Measurements from ENCODE around the gene ZNF385D.
A peak's percentile ranks its signal among the peaks of the same experiment; 100 is the strongest.

Gene ZNF385D, protein sequence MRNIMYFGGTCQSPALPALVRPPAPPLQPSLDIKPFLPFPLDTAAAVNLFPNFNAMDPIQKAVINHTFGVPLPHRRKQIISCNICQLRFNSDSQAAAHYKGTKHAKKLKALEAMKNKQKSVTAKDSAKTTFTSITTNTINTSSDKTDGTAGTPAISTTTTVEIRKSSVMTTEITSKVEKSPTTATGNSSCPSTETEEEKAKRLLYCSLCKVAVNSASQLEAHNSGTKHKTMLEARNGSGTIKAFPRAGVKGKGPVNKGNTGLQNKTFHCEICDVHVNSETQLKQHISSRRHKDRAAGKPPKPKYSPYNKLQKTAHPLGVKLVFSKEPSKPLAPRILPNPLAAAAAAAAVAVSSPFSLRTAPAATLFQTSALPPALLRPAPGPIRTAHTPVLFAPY

GRCh38 chr3:21750831-21751391 lies at the start of gene ZNF385D:
Gene ZNF385D, minus strand, starts transcription at chr3:21751210. Its CDS starts 294 bp downstream, at chr3:21750916.
- H3K36me3 ChIP-seq (ENCODE audit: insufficient read depth, low read length), result no peaks in the 10 kb centered on the region
- H3K4me1 ChIP-seq (ENCODE audit: insufficient read depth, low read length), result peaks cover 3% of the 10 kb centered on the region; the same call in 1 of the 2 replicates
- H3K9me3 ChIP-seq (ENCODE audit: control insufficient read depth, insufficient read depth, low read length), result no peaks in the 10 kb centered on the region
- H3K9ac ChIP-seq (ENCODE audit: low read depth, low read length), result peak within 1 kb of the TSS; percentile 64

GRCh38 chr3:21798356-21799088 lies 47.5 kb upstream of the ZNF385D start:
- no peaks in the 10 kb centered on the region for H3K36me3 ChIP-seq (ENCODE audit: insufficient read depth, low read length)
- no peak overlapping the region for H3K9ac ChIP-seq (ENCODE audit: low read depth, low read length)
- H3K9me3 ChIP-seq (ENCODE audit: control insufficient read depth, insufficient read depth, low read length), result no peaks in the 10 kb centered on the region
- H3K4me1 ChIP-seq (ENCODE audit: insufficient read depth, low read length), result no peaks in the 10 kb centered on the region

- Histone ChIP-seq H3K36me3 (ENCODE audit: insufficient read depth, low read length) (no peaks in the 10 kb centered on the region), H3K4me1 (ENCODE audit: insufficient read depth, low read length) (no peaks in the 10 kb centered on the region; the same call in 1 of the 2 replicates), H3K9me3 (ENCODE audit: control insufficient read depth, insufficient read depth, low read length) (no peaks in the 10 kb centered on the region), H3K9ac (ENCODE audit: low read depth, low read length) (no peak overlapping the region)
These were observed 44.9 kb upstream of the ZNF385D start for GRCh38 chr3:21795921-21796320.

DNA sequence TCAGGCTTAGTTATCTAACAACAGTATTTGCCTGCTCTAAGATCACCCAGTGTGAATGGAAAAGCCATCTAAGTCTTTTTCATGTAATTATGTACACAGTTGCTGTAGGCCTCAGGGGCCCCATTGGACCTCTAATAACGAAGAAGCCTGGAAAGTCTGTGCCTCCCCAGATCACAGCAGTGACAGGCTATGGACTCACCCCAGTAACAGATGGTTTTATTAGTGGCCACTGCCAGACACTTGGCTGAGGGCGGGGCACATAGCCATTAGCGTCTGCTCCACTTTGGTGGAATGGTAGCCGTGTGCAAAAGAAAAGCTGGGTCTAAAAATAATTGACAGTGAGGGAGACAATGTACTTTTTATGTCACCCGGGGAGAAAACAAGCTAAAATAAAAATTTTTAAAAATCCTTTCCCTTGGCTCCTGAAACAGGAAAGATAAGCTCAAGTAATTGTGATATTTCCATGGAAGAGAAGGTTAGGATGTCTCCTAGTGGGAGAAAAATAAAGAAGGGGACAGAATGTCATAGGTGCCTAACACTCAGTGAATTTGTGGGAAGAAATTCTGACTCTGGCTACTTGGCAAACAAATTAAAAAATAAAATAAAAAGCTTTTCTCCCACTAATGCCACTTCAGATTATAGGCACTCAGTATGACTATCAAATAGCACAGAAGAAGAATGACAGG lies 44.3 kb upstream of the ZNF385D start:
- no peaks in the 10 kb centered on the region for H3K9me3 ChIP-seq (ENCODE audit: control insufficient read depth, insufficient read depth, low read length)
- no peaks in the 10 kb centered on the region; the same call in 1 of the 2 replicates for H3K4me1 ChIP-seq (ENCODE audit: insufficient read depth, low read length)
- no peak overlapping the region for H3K9ac ChIP-seq (ENCODE audit: low read depth, low read length)
- no peaks in the 10 kb centered on the region for H3K36me3 ChIP-seq (ENCODE audit: insufficient read depth, low read length)

DNA sequence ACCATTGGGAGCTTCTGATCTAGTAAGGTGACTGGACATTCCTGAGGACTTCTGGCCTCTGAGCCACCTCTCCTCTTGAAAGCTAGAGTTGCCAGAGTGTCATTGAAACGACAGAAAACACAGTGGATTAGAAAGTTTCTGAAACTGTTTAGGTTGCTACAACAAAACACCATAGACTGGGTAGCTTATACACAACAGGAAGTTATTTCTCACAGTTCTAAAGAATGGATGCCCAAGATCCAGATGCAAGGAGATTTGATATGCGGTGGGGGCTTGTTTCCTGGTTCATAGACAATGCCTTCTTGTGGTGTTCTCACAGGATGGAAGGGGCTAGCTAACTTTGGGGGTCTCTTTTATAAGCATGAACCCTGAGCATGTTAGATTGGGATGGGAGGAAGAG lies 43.3 kb upstream of the ZNF385D start:
- no peaks in the 10 kb centered on the region; the same call in 1 of the 2 replicates for H3K4me1 ChIP-seq (ENCODE audit: insufficient read depth, low read length)
- no peaks in the 10 kb centered on the region for H3K36me3 ChIP-seq (ENCODE audit: insufficient read depth, low read length)
- H3K9me3 ChIP-seq (ENCODE audit: control insufficient read depth, insufficient read depth, low read length), result no peaks in the 10 kb centered on the region

GRCh38 chr3:21792176-21792575 lies 41.2 kb upstream of the ZNF385D start:
- H3K4me1 ChIP-seq (ENCODE audit: insufficient read depth, low read length), result no peaks in the 10 kb centered on the region; the same call in 1 of the 2 replicates
- no peaks in the 10 kb centered on the region for H3K36me3 ChIP-seq (ENCODE audit: insufficient read depth, low read length)
- H3K9me3 ChIP-seq (ENCODE audit: control insufficient read depth, insufficient read depth, low read length), result no peaks in the 10 kb centered on the region
- no peak overlapping the region for H3K9ac ChIP-seq (ENCODE audit: low read depth, low read length)

More for the DNA sequence above, 43.3 kb upstream of the ZNF385D start:
- H3K9ac ChIP-seq (ENCODE audit: low read depth, low read length), result no peak overlapping the region

- no peaks in the 10 kb centered on the region for H3K9me3 ChIP-seq (ENCODE audit: control insufficient read depth, insufficient read depth, low read length)
- H3K36me3 ChIP-seq (ENCODE audit: insufficient read depth, low read length), result no peaks in the 10 kb centered on the region
- H3K9ac ChIP-seq (ENCODE audit: low read depth, low read length), result no peak overlapping the region
- H3K4me1 ChIP-seq (ENCODE audit: insufficient read depth, low read length), result no peaks in the 10 kb centered on the region; the same call in 1 of the 2 replicates
These were observed 40.3 kb upstream of the ZNF385D start for GRCh38 chr3:21791356-21791755.

- Histone ChIP-seq H3K9ac (ENCODE audit: low read depth, low read length) (no peak overlapping the region), H3K4me1 (ENCODE audit: insufficient read depth, low read length) (no peaks in the 10 kb centered on the region; the same call in 1 of the 2 replicates), H3K36me3 (ENCODE audit: insufficient read depth, low read length) (no peaks in the 10 kb centered on the region), H3K9me3 (ENCODE audit: control insufficient read depth, insufficient read depth, low read length) (no peaks in the 10 kb centered on the region)
These were observed 39.5 kb upstream of the ZNF385D start for GRCh38 chr3:21790466-21790865.

- H3K36me3 ChIP-seq (ENCODE audit: insufficient read depth, low read length), result no peaks in the 10 kb centered on the region
- H3K4me1 ChIP-seq (ENCODE audit: insufficient read depth, low read length), result no peaks in the 10 kb centered on the region; the same call in 1 of the 2 replicates
- H3K9me3 ChIP-seq (ENCODE audit: control insufficient read depth, insufficient read depth, low read length), result no peaks in the 10 kb centered on the region
- H3K9ac ChIP-seq (ENCODE audit: low read depth, low read length), result no peak overlapping the region
These were observed 38.7 kb upstream of the ZNF385D start for GRCh38 chr3:21789730-21790129.

GRCh38 chr3:21786438-21786797 lies 35.4 kb upstream of the ZNF385D start:
- no peaks in the 10 kb centered on the region for H3K4me1 ChIP-seq (ENCODE audit: insufficient read depth, low read length)

DNA sequence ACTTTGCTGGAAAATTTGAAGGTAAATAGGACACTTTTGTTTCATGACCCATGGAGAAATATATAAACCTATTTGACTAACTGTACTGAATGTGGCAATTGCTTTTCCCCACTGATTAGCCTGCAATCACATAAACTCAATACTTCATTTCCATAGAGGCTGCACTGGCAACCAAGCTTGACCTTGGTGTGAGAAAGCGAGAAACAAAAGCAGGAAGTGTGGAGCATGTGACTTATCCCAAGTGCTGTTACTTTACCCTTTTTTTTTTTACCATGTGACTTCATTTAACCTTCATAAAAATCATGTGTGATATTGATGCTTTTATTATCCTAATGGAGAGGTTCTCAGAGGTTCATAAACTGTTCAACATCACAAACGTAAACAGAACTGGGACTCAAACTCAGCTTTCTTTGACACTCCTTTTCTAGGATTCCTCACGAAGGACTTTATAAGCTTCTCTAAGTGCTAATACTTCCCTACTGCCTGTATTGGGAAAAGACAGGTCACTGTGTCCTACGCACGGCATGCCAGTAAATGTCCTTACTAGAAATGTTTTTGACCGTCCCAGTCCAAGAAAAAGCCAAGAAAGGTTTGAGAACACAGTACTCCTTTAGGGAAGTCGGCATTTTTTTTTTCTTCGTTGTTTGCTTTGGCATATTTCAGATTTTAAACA lies 34.9 kb upstream of the ZNF385D start:
- Histone ChIP-seq H3K4me1 (ENCODE audit: insufficient read depth, low read length) (no peaks in the 10 kb centered on the region), H3K36me3 (ENCODE audit: insufficient read depth, low read length) (no peaks in the 10 kb centered on the region), H3K9ac (ENCODE audit: low read depth, low read length) (no peak overlapping the region), H3K9me3 (ENCODE audit: control insufficient read depth, insufficient read depth, low read length) (no peaks in the 10 kb centered on the region)

More at GRCh38 chr3:21786438-21786797, 35.4 kb upstream of the ZNF385D start:
- Histone ChIP-seq H3K9me3 (ENCODE audit: control insufficient read depth, insufficient read depth, low read length) (no peaks in the 10 kb centered on the region), H3K9ac (ENCODE audit: low read depth, low read length) (no peak overlapping the region), H3K36me3 (ENCODE audit: insufficient read depth, low read length) (no peaks in the 10 kb centered on the region)

GRCh38 chr3:21783839-21784238 lies 32.8 kb upstream of the ZNF385D start:
- Histone ChIP-seq H3K9me3 (ENCODE audit: control insufficient read depth, insufficient read depth, low read length) (no peaks in the 10 kb centered on the region), H3K4me1 (ENCODE audit: insufficient read depth, low read length) (no peaks in the 10 kb centered on the region), H3K36me3 (ENCODE audit: insufficient read depth, low read length) (no peaks in the 10 kb centered on the region), H3K9ac (ENCODE audit: low read depth, low read length) (no peak overlapping the region)

DNA sequence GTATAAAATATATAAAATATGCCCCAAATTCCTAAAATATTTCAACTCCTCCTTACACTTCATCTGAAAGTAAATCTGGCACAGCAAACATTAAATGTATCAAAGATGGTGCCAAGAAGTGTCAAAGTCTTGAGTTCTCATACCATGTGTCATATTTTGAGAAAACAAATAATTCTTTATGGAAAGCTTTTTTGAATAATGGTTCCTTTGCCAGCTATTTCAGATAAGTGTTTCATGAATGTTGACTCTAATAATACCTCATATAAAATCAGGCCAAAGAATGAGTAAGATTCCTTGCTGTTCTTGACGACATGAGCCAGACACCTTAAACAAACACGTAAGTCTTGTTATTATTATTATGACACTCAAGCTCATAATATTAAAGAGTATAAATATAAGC lies 30.3 kb upstream of the ZNF385D start:
- no peaks in the 10 kb centered on the region for H3K4me1 ChIP-seq (ENCODE audit: insufficient read depth, low read length)
- H3K9ac ChIP-seq (ENCODE audit: low read depth, low read length), result no peak overlapping the region
- no peaks in the 10 kb centered on the region for H3K9me3 ChIP-seq (ENCODE audit: control insufficient read depth, insufficient read depth, low read length)
- H3K36me3 ChIP-seq (ENCODE audit: insufficient read depth, low read length), result no peaks in the 10 kb centered on the region

DNA sequence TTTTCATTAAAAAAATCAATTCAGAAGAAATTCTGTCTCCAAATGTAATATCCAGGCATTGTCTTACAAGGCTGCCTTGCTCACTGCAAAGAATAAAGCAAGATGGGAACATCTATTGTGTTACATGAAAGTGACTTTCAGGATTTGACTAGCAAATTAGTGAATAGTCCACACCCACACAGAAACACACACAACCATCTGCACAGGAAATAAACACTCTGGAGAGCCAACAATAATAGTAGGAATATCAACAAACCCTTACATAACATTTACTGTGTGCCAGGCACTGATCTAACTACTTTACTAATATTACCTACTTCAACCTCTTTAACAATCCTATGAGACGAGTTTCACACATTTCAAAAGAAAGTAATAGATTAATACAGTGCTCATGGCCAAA lies 28.9 kb upstream of the ZNF385D start:
- no peaks in the 10 kb centered on the region for H3K4me1 ChIP-seq (ENCODE audit: insufficient read depth, low read length)
- H3K9me3 ChIP-seq (ENCODE audit: control insufficient read depth, insufficient read depth, low read length), result no peaks in the 10 kb centered on the region
- H3K9ac ChIP-seq (ENCODE audit: low read depth, low read length), result no peak overlapping the region
- no peaks in the 10 kb centered on the region for H3K36me3 ChIP-seq (ENCODE audit: insufficient read depth, low read length)

Measured in ES-I3 (cell line).